ENCODE measurements around the gene CEPT1.

- TF ChIP-seq EZH2phosphoT487 (IDR thresholded peaks at IDR 0.05; ENCODE audit: borderline replicate concordance) (no peak), SRF (IDR thresholded peaks at IDR 0.05; ENCODE audit: low read depth) (no peak), CTCF (IDR thresholded peaks at IDR 0.05 in 2 of 3, conservative IDR thresholded peaks at IDR 0.05 in 1 of 3; ENCODE audit: borderline replicate concordance in 1 of 3, insufficient read depth in 1 of 3, low read depth in 2 of 3, low read length in 2 of 3) (no peak), POLR2A (IDR thresholded peaks at IDR 0.05; ENCODE audit: borderline replicate concordance, extremely low read depth, insufficient read depth, insufficient read length) (no peak), ATF3 (IDR thresholded peaks at IDR 0.05) (no peak), EZH2 (IDR thresholded peaks at IDR 0.05) (no peak)
These were observed 8.4 kb downstream of the CEPT1 start for GRCh38 chr1:111148376-111148881.
